Activated CD8-positive, alpha-beta memory T cell treated with anti-CD3 and anti-CD28 coated beads, Interleukin-2, amount 50 U/mL, for 24 hours (primary cell): ENCODE measurements around the gene ELOVL7.
"Not testable (repeated sequence)": the region's sequence is repeated elsewhere in the genome, so short reads cannot be mapped to it uniquely, and the experiment has no call there.

Source experiments
- DNase-seq: peaks from one replicate; pipeline ENCODE4 v3.0.0-alpha.2; 2020; ENCODE audit errors: extremely low read depth

The ELOVL7 gene

GRCh38 chr5:60830581-60831127 is 13.4 kb downstream of the ELOVL7 start:
- DNase-seq = no peak

- DNase-seq = no peak
Measured at GRCh38 chr5:60829490-60830266, 14.4 kb downstream of the ELOVL7 start.

- no peak for DNase-seq
Measured at GRCh38 chr5:60827201-60827600, 16.9 kb downstream of the ELOVL7 start.

- DNase-seq = no peak
Measured at GRCh38 chr5:60826653-60827052, 17.4 kb downstream of the ELOVL7 start.

GRCh38 chr5:60823574-60823973 is 20.5 kb downstream of the ELOVL7 start:
- DNase-seq = no peak

GRCh38 chr5:60822285-60822556 is 21.8 kb downstream of the ELOVL7 start:
- DNase-seq = no peak

- no peak for DNase-seq
Measured at GRCh38 chr5:60821488-60822284, 22.4 kb downstream of the ELOVL7 start.

- DNase-seq = no peak
Measured at GRCh38 chr5:60820593-60821487, 23.2 kb downstream of the ELOVL7 start.

GRCh38 chr5:60816138-60816537 is 27.9 kb downstream of the ELOVL7 start:
- DNase-seq = not testable (repeated sequence)

- DNase-seq = no peak
Measured at GRCh38 chr5:60814498-60814897, 29.6 kb downstream of the ELOVL7 start.

- no peak for DNase-seq
Measured at GRCh38 chr5:60812426-60812825, 31.6 kb downstream of the ELOVL7 start.

GRCh38 chr5:60811105-60811504 is 33.0 kb downstream of the ELOVL7 start:
- no peak for DNase-seq

- DNase-seq = no peak
Measured at GRCh38 chr5:60810438-60811085, 33.5 kb downstream of the ELOVL7 start.

GRCh38 chr5:60809891-60810425 is 34.1 kb downstream of the ELOVL7 start:
- no peak for DNase-seq

- DNase-seq = no peak
Measured at GRCh38 chr5:60806591-60807243, 37.4 kb downstream of the ELOVL7 start.

GRCh38 chr5:60805463-60805862 is 38.6 kb downstream of the ELOVL7 start:
- DNase-seq = no peak

- no peak for DNase-seq
Measured at GRCh38 chr5:60803712-60804111, 40.4 kb downstream of the ELOVL7 start.

GRCh38 chr5:60802986-60803385 is 41.1 kb downstream of the ELOVL7 start:
- DNase-seq = no peak

GRCh38 chr5:60802226-60802625 is 41.8 kb downstream of the ELOVL7 start:
- DNase-seq = no peak

- DNase-seq = no peak
Measured at GRCh38 chr5:60797482-60798153, 46.5 kb downstream of the ELOVL7 start.
